Fibroblast of villous mesenchyme (primary cell): Measurements from ENCODE around the gene ANKH. TPM values are rescaled to one million over a fixed set of nuclear protein-coding genes. Genes with fewer than 3 reads are reported as not detected.

Experiments
- DNase-seq: peaks from one replicate; pipeline ENCODE4 v3.0.0-alpha.2; 2010; ENCODE audit warnings: low read depth
- H3K4me3 ChIP-seq: 2 replicates; pipeline ENCODE4 v1.5.1; 2011; ENCODE audit warnings: low read depth, mild to moderate bottlenecking, low read length
- CTCF ChIP-seq: IDR thresholded peaks from 2 replicates; pipeline ENCODE4 v1.5.1; 2012; ENCODE audit warnings: low read depth, mild to moderate bottlenecking, low read length; ENCODE audit not compliant: insufficient read depth
- total RNA-seq: library from RNA; depleted of rRNA; stranded (reverse); fragments of >200 nt; gene quantifications from 2 replicates; pipeline ENCODE4 v1.2.3, GENCODE V29; 2012

ANKH gene
- total RNA-seq, 1 donor = 8.2 TPM

- no peak for TF ChIP-seq CTCF
- H3K4me3 ChIP-seq = no peak overlapping the region
- no peak for DNase-seq
Observed at GRCh38 chr5:14759744-14760547, 111.6 kb downstream of the ANKH start.

- no peak for TF ChIP-seq CTCF
- H3K4me3 ChIP-seq = no peak overlapping the region
- no peak for DNase-seq
Observed at GRCh38 chr5:14757850-14758249, 113.7 kb downstream of the ANKH start.

GRCh38 chr5:14756478-14756877 is 115.1 kb downstream of the ANKH start:
- H3K4me3 ChIP-seq = no peak overlapping the region
- no peak for DNase-seq
- TF ChIP-seq CTCF = no peak

- no peak for DNase-seq
- no peak for TF ChIP-seq CTCF
- no peak overlapping the region for H3K4me3 ChIP-seq
Observed at GRCh38 chr5:14753947-14754346, 117.6 kb downstream of the ANKH start.

- no peak for DNase-seq
- no peak overlapping the region for H3K4me3 ChIP-seq
- no peak for TF ChIP-seq CTCF
Observed at GRCh38 chr5:14753292-14753691, 118.3 kb downstream of the ANKH start.

GRCh38 chr5:14752497-14753071 is 119.0 kb downstream of the ANKH start:
- DNase-seq = no peak
- no peak overlapping the region for H3K4me3 ChIP-seq
- no peak for TF ChIP-seq CTCF
